Stimulated activated effector memory CD8-positive, alpha-beta T cell treated with anti-CD3 and anti-CD28 coated beads, Interleukin-12 subunit alpha, Interleukin-12 subunit beta, amount 100 ng/mL, for 72 hours (primary cell): Measurements from ENCODE around the gene C9orf50.
A peak's percentile ranks its signal among the peaks of the same experiment; 100 is the strongest.
"Not testable (repeated sequence)": the region's sequence is repeated elsewhere in the genome, so short reads cannot be mapped to it uniquely, and the experiment has no call there.

ENCODE experiments used
- ATAC-seq: fragments of 150-1000 bp; cut with Tn5 transposase; 2 replicates; pipeline ENCODE4 v1.10.0; 2021
- DNase-seq, 2 donors: peaks; one replicate each; pipeline ENCODE4 v3.0.0; 2021 to 2022; ENCODE audit warnings: low spot score in 2 of 2
- H3K27ac Mint-ChIP-seq: one replicate; pipeline ENCODE4 v1.8.0; 2022; ENCODE audit warnings: mild to moderate bottlenecking, mixed read lengths
- H3K36me3 Mint-ChIP-seq: one replicate; pipeline ENCODE4 v1.8.0; 2022; ENCODE audit warnings: mild to moderate bottlenecking, mixed read lengths
- H3K4me1 Mint-ChIP-seq: one replicate; pipeline ENCODE4 v1.8.0; 2022; ENCODE audit warnings: mixed read lengths
- H3K4me3 Mint-ChIP-seq: one replicate; pipeline ENCODE4 v1.8.0; 2022; ENCODE audit warnings: mild to moderate bottlenecking, mixed read lengths
- H3K9me3 Mint-ChIP-seq: one replicate; pipeline ENCODE4 v1.8.0; 2022; ENCODE audit warnings: mixed read lengths

Gene C9orf50

DNA sequence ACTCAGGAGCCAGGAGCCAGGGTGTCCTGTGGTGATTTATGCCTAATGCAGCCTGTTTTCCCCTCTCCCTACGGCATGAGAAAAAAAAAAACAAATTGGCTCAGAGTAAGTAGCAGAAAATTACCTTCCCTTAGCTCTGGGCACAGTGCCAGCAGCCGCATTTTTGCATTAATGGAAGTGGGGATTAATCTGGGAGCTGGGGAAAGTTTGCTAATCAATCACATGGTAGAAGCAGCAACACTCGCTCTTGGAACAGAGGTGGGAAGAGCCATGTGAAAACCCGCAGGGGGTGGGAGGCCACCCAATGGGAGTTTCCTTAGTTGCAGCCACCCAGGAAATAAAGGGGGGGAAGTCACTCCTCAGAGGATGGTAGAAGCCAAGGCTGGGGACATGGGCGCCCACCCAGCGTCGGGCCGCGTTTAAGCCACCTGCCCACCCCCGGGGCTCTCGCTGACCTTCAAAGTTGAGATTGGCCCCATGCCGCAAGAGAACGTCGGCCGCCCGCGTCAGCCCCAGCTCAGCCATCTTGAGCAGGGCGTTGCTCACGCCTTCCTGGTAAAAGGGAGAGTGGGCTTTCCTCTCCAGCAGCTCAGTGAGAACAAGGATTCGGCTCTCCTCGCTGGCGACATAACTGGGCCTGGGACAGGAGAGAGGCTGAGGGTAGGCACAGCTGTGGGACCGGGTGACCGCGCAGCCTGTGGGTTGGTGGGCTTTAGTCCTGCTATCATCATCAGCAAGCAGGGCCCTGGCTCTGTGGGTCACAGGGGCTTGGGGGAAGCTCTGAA lies 19.4 kb upstream of the C9orf50 start:
- peak overlapping the region; percentile 83 for H3K27ac Mint-ChIP-seq
- DNase-seq (no peak), ATAC-seq (no peak)
- peaks cover 44% of the 10 kb centered on the region for H3K36me3 Mint-ChIP-seq
- no peaks in the 10 kb centered on the region for H3K9me3 Mint-ChIP-seq
- H3K4me3 Mint-ChIP-seq = peak overlapping the region; percentile 83
- peaks cover 33% of the 10 kb centered on the region for H3K4me1 Mint-ChIP-seq

DNA sequence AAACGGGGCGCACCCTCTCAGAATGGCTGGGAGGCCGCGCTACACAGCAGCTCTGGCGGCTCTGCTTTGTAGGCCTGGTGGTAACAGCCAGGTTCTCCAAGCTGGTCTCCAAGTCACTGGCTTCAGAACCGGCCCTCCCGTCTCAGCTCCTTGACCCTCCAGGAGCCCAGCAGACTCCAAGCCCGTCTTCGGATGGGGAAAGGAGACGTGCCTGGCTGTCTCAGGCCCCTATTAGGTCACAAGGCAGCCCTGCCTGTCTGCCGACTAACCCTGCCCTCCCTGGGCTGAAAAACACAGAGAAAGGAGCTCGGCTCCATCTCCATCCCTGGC lies 18.8 kb upstream of the C9orf50 start:
- peak overlapping the region; percentile 34 for H3K27ac Mint-ChIP-seq
- ATAC-seq (no peak), DNase-seq (no peak)
- peaks cover 50% of the 10 kb centered on the region for H3K36me3 Mint-ChIP-seq
- peaks cover 33% of the 10 kb centered on the region for H3K4me1 Mint-ChIP-seq
- no peaks in the 10 kb centered on the region for H3K9me3 Mint-ChIP-seq
- H3K4me3 Mint-ChIP-seq = peak overlapping the region; percentile 83

DNA sequence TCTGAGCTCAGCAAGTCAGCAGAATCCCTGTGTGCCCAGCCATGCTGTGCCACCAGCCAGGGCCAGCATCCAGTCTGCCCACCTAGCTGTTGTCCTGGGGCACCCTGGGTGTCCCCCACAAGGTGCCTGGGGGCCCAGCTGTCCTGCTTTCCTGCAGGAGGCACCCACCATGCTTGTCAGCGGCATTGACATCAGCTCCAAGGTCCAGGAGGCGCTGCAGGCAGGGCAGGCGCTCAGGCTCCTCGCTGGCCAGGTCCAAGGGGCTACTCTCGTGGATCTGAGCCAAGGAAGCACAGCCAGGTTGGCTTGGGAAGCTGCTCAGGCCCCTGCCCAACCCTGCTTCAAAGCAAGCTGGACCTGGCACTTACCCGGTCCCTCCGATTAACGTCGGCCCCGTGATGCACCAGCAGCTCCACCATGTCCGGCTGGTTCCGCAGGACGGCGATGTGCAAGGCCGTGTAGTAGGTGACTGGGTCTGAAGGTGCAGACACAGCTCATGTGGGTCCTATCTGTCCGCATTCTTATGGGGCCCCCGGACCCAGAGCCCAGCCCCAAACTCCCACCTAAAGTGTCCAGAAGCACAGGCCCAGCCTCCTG lies 18.2 kb upstream of the C9orf50 start:
- Mint-ChIP-seq H3K9me3 (no peaks in the 10 kb centered on the region), H3K27ac (peak overlapping the region; percentile 34), H3K36me3 (peaks cover 56% of the 10 kb centered on the region), H3K4me1 (peaks cover 33% of the 10 kb centered on the region), H3K4me3 (no peak overlapping the region)
- no peak for ATAC-seq
- no peak for DNase-seq

DNA sequence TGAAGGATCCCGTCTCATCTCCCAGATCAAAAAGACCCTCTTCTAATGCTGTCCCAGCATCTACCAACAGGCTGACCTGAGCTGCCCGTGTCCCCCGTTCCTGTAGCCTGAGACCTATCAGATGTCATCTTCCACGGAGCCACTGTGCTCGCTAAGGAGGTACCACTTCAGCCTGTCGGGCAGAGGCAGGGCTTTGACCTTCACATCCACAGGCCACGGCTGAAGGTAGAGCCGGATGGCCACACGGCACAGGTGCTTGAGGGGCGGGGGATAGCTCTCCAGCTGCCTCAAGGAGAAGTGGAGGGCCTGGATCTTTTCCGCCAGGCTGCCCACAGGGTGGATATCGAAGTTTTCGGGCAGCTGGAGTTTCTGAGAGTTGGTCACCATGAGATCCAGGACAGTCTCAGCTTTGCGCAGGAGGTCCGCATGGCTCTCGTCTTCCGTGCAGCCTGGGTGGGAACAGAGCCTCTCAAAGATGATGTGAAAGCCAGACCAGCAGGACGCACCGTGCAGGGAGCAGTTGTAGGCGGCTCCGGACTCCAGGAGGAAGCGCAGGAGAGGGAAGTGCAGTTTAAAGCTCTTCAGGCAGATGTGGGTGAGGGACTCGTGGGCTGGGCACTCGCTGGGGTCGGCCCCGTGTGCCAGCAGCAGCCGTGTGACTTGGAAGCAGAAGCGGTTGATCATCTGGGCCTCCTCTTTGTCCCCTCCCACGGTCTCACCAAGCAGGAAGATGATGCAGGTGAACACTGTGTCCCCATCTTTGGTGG lies 17.0 kb upstream of the C9orf50 start:
- DNase-seq = no peak
- H3K4me1 Mint-ChIP-seq = peaks cover 33% of the 10 kb centered on the region
- no peaks in the 10 kb centered on the region for H3K9me3 Mint-ChIP-seq
- H3K4me3 Mint-ChIP-seq = no peak overlapping the region
- peaks cover 68% of the 10 kb centered on the region for H3K36me3 Mint-ChIP-seq
- ATAC-seq = no peak
- H3K27ac Mint-ChIP-seq = peak overlapping the region; percentile 84

DNA sequence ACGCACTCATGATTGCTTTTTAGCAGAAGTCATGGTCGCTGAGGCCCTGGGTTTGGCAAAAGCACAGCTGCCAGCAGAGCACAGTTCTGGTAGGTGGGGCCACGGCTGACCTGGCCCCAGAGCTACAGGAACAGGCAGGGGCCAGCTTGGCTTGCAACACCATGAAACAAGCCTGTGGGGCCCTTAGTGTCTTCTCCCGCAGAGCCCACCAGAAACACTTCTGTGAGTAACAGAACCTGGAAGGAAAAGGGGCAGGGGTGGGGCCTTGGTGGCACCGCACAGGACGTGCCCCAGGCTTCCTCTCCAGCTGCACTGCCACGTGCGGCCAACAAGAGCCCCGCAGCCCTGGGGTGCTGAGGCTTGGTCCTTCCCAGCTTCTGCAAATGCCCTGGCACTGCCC lies 16.2 kb upstream of the C9orf50 start:
- H3K27ac Mint-ChIP-seq = no peak overlapping the region
- no peak overlapping the region for H3K4me3 Mint-ChIP-seq
- ATAC-seq (no peak), DNase-seq (no peak)
- H3K4me1 Mint-ChIP-seq = peaks cover 39% of the 10 kb centered on the region
- H3K9me3 Mint-ChIP-seq = no peaks in the 10 kb centered on the region
- peaks cover 76% of the 10 kb centered on the region for H3K36me3 Mint-ChIP-seq

DNA sequence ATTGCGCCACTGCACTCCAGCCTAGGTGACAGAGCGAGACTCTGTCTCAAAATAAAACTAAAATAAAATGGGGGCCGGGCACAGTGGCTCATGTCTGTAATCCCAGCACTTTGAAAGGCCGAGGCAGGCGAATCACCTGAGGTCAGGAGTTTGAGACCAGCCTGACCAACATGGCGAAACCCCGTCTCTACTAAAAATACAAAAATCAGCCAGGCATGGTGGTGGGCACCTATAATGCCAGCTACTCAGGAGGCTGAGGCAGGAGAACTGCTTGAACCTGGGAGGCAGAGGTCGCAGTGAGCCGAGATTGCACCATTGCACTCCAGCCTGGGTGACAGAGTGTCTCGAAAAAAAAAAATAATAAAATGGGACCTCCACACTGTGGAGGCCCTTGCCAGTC lies 15.4 kb upstream of the C9orf50 start:
- DNase-seq, H3K9me3 Mint-ChIP-seq, H3K27ac Mint-ChIP-seq, ATAC-seq, H3K4me3 Mint-ChIP-seq: not testable (repeated sequence)
- peaks cover 44% of the 10 kb centered on the region for H3K4me1 Mint-ChIP-seq
- peaks cover 82% of the 10 kb centered on the region for H3K36me3 Mint-ChIP-seq

DNA sequence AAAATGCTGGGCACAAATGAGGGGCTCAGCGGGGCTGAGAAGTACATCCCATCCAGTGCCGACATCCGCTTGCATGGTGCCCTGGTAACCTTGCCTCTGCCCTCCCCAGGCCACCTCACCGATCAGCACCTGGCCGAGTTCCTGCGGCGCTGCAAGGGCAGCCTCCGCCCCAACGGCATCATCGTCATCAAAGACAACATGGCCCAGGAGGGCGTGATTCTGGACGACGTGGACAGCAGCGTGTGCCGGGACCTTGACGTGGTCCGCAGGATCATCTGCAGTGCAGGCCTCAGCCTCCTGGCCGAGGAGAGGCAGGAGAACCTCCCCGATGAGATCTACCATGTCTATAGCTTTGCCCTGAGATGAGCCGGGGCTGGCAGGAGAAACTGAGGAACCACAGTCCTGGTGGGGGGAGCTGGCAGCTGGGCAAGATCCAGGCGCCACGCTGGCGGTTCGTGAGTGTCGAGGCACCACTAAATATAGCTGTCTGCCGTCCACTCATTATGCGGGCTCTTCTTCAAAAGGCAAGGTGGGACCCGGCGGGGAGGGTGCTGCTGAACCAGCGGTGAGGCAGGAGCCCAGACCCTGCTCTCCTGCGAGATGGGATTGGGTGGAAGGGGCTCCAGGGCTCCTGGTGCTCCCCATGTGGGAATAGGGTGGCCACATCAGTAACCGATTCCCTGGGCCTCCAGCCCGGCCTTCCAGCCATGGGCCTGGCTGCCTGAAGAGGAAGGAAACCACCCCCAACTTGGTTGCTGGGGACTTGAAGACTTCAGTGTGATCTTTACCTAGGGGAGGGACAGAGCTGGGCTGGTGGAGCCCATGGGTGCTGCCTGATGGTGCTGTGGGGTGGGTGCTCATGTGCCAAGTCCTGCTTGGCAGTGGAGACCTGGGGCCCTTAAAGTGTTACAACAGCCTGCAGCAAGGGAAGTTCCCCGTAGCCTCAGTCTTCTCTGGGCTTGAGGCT lies 14.5 kb upstream of the C9orf50 start:
- DNase-seq = no peak
- Mint-ChIP-seq H3K4me3 (no peak overlapping the region), H3K4me1 (peaks cover 44% of the 10 kb centered on the region), H3K27ac (no peak overlapping the region), H3K36me3 (peaks cover 76% of the 10 kb centered on the region), H3K9me3 (no peaks in the 10 kb centered on the region)
- no peak for ATAC-seq

DNA sequence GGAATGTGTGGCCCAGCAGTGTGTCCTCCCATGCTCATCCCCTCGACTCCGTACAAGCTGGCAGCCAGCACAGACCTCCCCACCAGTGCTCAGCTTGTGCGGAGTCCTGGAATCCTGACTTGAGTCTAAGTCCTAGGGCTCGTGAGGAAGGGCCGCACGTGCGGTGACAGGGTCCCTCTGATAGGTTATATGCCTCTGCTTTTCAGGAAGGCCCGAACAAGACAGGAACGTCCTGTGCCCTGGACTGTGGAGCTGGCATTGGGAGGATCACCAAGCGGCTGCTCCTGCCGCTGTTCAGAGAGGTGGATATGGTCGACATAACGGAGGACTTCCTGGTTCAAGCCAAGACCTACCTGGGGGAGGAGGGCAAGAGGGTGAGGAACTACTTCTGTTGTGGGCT lies 12.9 kb upstream of the C9orf50 start:
- Mint-ChIP-seq H3K4me1 (peaks cover 47% of the 10 kb centered on the region), H3K36me3 (peaks cover 91% of the 10 kb centered on the region), H3K27ac (no peak overlapping the region), H3K9me3 (no peaks in the 10 kb centered on the region), H3K4me3 (no peak overlapping the region)
- ATAC-seq (no peak), DNase-seq (no peak)

DNA sequence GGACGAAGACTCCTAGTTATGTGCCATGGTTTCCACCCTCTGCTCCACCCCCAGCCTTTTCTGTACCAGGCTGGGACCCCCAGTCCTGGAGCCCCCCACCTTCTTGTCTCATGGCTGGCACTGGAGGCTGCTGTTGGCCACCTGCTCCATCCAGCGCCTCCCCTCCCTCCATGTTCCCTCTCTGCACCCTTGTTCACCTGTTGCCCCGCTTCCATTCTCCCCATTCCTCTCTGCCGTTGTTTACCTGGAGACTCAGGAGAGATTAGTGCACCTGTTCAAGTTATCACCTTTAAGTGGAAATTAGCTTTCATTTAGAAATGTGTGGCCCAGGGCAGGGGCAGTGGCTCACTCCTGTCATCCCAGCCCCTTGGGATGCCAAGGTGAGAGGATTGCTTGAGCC lies 12.3 kb upstream of the C9orf50 start:
- Mint-ChIP-seq H3K4me1 (peaks cover 47% of the 10 kb centered on the region), H3K36me3 (peaks cover 92% of the 10 kb centered on the region)
- ATAC-seq = no peak

DNA sequence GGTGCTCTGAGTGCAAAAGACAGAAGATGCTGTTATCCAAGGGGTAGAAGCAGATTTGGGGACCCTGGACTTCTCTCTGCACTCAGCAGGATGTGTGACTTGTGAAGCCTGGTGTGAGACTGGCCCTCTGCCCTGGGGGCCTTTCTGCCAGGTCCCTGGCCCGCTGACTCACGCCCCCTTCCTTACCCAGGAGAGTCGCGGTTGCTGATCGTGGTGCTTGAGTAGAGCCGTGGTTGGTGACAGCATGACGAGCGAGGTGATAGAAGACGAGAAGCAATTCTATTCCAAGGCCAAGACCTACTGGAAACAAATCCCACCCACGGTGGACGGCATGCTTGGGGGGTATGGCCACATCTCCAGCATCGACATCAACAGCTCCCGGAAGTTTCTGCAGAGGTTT lies 11.6 kb upstream of the C9orf50 start:
- ATAC-seq = no peak
- peak overlapping the region; percentile 91 for H3K27ac Mint-ChIP-seq
- DNase-seq = no peak
- peaks cover 46% of the 10 kb centered on the region for H3K4me1 Mint-ChIP-seq
- H3K9me3 Mint-ChIP-seq = no peaks in the 10 kb centered on the region
- peaks cover 92% of the 10 kb centered on the region for H3K36me3 Mint-ChIP-seq
- no peak overlapping the region for H3K4me3 Mint-ChIP-seq

More for the DNA sequence above, 12.3 kb upstream of the C9orf50 start:
- Mint-ChIP-seq H3K27ac (peak overlapping the region; percentile 91), H3K4me3 (no peak overlapping the region), H3K9me3 (no peaks in the 10 kb centered on the region)
- no peak for DNase-seq

DNA sequence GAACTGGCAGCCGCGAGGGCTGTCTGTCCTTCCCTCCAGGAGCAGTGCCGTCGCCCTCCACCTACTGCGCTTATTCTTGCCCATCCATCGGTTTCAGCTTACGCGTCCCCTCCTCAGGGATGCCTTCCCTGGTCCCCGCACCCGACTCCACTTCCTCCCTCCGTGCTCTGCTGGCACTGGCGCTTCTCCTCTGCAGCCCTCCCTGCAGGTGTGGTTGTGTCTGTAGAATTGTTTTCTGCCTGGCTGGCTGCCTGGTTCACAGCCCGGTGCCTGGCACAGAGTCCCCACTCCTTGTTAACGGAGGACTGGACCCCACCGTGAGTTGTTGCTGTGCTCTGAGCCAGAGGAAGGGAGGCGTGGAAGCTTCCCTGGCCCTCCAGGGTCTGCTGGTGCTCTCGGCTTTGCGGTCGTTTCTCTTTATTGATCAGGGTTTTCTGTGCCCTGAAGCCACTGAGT lies 10.8 kb upstream of the C9orf50 start:
- no peak for DNase-seq
- Mint-ChIP-seq H3K27ac (peak overlapping the region; percentile 91), H3K4me1 (peaks cover 54% of the 10 kb centered on the region), H3K36me3 (peaks cover 91% of the 10 kb centered on the region), H3K4me3 (peak overlapping the region; percentile 52), H3K9me3 (no peaks in the 10 kb centered on the region)
- no peak for ATAC-seq

DNA sequence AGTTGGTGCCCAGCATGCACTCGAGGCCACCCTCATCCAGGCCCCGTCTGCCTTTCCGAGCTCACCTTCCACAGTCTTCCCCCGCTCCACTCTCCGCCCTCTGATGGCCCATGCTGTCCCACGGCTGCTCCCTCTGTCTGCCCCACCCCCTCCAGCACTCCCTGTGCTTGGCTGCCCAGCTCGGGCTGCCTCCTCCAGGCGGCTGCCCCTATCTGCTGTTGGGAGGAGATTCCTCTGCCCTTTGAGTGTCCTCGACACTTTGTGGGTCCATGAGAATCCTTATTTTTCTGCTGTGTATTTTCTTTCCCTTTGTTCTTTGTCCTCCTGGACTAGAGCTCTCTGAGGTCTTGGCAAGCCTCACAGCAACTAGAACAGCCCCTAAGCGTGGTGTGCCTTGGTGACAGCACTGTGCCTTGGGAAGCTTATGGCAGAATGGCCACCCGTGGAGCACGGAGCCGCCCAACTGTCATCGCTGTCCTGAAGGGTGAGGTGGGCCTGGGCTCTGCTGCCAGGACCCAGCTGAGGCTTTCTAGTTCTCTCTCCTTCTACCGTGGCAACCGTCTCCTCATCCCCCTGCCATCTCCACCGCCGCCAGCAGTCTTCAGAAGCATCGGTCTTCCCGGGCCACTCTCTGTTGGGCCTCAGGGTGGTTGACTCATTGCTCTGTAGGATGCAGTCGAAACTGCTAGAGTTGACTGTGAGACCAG lies 10.2 kb upstream of the C9orf50 start:
- DNase-seq (no peak), ATAC-seq (peak; percentile 70)
- Mint-ChIP-seq H3K4me1 (peaks cover 55% of the 10 kb centered on the region), H3K27ac (peak overlapping the region; percentile 91), H3K4me3 (peak overlapping the region; percentile 52), H3K36me3 (peaks cover 89% of the 10 kb centered on the region), H3K9me3 (no peaks in the 10 kb centered on the region)

DNA sequence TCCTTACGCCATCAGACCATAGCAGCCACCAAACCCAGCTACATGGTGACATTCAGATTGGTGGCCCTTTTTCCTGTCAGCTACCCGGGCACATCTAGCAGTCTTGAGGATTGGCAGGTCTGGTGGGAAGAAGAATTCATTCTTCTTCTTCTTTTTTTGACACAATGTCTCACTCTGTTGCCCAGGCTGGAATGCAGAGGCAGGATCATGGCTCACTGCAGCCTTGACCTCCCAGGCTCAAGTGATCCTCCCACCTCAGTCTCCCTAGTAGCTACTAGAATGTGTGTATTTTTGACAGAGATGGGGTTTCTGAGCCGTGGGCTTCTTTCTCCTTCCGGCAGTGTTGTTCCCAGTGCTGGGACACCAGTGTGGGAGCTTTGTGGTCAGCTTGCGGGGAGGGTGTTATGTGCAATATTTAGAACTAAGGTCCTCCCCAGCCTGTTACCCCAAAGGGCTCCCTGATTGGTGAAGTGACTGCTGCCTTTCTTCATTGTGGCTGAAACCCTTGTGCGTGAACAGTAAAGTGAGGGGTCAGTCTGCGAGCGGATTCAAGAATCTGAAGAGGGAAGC lies 8.4 kb upstream of the C9orf50 start:
- no peak for ATAC-seq
- Mint-ChIP-seq H3K4me3 (no peak overlapping the region), H3K9me3 (no peaks in the 10 kb centered on the region), H3K36me3 (peaks cover 78% of the 10 kb centered on the region), H3K4me1 (peaks cover 62% of the 10 kb centered on the region), H3K27ac (peak overlapping the region; percentile 57)
- DNase-seq = no peak

DNA sequence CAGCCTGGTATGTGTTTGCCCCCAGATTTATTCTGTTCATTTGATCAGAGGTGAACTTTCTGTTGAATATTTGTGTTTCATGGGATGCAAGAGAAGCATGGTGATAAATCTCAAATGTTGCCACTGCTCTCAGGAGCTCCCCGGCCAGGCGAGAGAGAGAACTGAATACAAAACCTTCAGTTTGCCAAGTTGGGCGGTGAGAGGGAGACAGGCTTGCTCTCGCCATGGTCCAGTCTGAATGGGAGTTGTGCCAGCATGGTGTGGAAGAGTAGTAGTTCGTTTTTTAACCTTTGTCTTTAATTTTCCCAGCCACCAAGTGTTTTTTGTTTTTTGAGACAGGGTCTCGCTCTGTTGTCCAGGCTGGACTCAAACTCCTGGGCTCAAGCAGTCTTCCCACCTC lies 7.8 kb upstream of the C9orf50 start:
- no peak overlapping the region for H3K4me3 Mint-ChIP-seq
- ATAC-seq (no peak), DNase-seq (no peak)
- H3K4me1 Mint-ChIP-seq = peaks cover 67% of the 10 kb centered on the region
- peak overlapping the region; percentile 57 for H3K27ac Mint-ChIP-seq
- H3K9me3 Mint-ChIP-seq = no peaks in the 10 kb centered on the region
- H3K36me3 Mint-ChIP-seq = peaks cover 72% of the 10 kb centered on the region
